GM19324 (cell line): Measurements from ENCODE around the gene TGM6.

Experiments
- ATAC-seq: cut with Tn5 transposase; IDR thresholded peaks from one replicate; pipeline ENCODE4 v1.9.1; 2021; ENCODE audit warnings: mild to moderate bottlenecking, moderate library complexity; ENCODE audit not compliant: unreplicated experiment, low FRiP score

TGM6 gene

GRCh38 chr20:2480381-2480780, 99.7 kb downstream of the TGM6 start:
- no peak for ATAC-seq
